ENCODE data around the gene CATSPERZ. TPM values are rescaled to one million over a fixed set of nuclear protein-coding genes. Genes with fewer than 3 reads are reported as not detected.
"Not testable (repeated sequence)": the region's sequence is repeated elsewhere in the genome, so short reads cannot be mapped to it uniquely, and the experiment has no call there.

Gene CATSPERZ
- total RNA-seq, 1 experiment from 2014 or later = not detected

DNA sequence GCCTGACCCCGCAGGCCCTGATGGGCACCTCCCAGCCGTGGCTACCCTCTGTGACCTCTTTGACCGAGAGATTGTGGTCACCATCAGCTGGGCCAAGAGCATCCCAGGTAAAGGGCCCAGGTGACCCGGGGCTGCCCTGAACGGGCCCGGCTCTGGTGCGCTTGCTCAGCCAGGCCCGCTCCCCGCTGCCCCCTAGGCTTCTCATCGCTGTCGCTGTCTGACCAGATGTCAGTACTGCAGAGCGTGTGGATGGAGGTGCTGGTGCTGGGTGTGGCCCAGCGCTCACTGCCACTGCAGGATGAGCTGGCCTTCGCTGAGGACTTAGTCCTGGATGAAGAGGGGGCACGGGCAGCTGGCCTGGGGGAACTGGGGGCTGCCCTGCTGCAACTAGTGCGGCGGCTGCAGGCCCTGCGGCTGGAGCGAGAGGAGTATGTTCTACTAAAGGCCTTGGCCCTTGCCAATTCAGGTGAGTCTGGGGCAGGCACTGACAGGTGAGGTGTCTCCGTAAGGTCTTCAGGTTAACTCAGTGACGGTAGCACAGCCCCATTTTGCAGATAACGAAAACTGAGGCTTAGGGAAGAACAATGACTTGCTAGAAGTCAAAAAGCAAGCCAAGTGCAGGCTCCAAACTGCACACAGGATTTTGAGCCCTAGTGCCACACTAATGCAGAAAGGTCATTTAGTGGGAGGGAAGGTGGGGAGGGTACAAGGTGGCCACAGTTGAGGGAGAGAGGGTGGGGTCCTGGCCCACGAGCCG lies 14.8 kb downstream of the CATSPERZ start:
- in situ Hi-C loops (cut with HindIII; ENCODE audit: low sequenced_read_pairs) = no loop called here
- no peak for DNase-seq (ENCODE audit: low spot score)

DNA sequence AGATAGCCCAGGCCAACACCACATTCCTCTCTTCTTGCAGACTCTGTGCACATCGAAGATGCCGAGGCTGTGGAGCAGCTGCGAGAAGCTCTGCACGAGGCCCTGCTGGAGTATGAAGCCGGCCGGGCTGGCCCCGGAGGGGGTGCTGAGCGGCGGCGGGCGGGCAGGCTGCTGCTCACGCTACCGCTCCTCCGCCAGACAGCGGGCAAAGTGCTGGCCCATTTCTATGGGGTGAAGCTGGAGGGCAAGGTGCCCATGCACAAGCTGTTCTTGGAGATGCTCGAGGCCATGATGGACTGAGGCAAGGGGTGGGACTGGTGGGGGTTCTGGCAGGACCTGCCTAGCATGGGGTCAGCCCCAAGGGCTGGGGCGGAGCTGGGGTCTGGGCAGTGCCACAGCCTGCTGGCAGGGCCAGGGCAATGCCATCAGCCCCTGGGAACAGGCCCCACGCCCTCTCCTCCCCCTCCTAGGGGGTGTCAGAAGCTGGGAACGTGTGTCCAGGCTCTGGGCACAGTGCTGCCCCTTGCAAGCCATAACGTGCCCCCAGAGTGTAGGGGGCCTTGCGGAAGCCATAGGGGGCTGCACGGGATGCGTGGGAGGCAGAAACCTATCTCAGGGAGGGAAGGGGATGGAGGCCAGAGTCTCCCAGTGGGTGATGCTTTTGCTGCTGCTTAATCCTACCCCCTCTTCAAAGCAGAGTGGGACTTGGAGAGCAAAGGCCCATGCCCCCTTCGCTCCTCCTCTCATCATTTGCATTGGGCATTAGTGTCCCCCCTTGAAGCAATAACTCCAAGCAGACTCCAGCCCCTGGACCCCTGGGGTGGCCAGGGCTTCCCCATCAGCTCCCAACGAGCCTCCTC lies 15.7 kb downstream of the CATSPERZ start:
- in situ Hi-C loops (cut with HindIII; ENCODE audit: low sequenced_read_pairs); DNase-seq (ENCODE audit: low spot score): not testable (repeated sequence)

GRCh38 chr11:64316672-64317324 lies 16.6 kb downstream of the CATSPERZ start:
- peak; percentile 55 for DNase-seq (ENCODE audit: low spot score)
- in situ Hi-C loops (cut with HindIII; ENCODE audit: low sequenced_read_pairs) = no loop called here

DNA sequence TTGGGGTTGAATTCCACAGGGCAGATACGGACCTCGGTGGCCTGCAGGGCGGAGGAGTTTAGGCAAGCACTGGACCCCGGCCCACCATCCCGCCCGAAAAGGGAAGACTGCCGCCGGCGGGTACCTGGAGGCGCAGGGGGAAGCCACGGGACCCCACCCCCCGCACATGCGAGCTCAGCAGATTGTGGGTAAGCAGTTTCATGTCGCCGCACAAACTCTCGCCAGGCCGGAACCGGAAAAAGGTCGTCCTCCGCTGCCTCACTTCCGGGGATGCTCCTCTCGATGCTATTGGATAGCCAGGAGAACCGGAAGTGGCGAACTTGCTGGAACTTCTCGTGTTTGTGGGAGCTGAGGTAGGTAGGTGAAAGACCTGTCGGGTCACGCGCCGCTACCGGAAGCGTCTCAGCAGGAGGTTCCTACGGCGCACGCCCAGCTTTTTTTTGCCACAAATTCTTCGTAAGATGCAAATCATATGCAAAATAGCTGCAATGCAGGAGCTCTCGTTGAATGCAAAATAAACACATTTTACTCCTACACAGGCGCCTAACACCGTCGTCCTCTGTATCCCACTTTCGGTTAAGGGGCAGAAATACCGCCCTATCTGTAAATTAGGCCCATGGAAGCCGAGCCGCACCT lies 17.3 kb downstream of the CATSPERZ start, which contains the start of gene TRMT112:
TSS of gene TRMT112 (minus strand) at position 235 of the 636 bp plus-strand sequence. CDS start at position 202, 33 bp downstream.
- in situ Hi-C loops (cut with HindIII; ENCODE audit: low sequenced_read_pairs) = no loop called here
- peak; percentile 99 for DNase-seq (ENCODE audit: low spot score)

DNA sequence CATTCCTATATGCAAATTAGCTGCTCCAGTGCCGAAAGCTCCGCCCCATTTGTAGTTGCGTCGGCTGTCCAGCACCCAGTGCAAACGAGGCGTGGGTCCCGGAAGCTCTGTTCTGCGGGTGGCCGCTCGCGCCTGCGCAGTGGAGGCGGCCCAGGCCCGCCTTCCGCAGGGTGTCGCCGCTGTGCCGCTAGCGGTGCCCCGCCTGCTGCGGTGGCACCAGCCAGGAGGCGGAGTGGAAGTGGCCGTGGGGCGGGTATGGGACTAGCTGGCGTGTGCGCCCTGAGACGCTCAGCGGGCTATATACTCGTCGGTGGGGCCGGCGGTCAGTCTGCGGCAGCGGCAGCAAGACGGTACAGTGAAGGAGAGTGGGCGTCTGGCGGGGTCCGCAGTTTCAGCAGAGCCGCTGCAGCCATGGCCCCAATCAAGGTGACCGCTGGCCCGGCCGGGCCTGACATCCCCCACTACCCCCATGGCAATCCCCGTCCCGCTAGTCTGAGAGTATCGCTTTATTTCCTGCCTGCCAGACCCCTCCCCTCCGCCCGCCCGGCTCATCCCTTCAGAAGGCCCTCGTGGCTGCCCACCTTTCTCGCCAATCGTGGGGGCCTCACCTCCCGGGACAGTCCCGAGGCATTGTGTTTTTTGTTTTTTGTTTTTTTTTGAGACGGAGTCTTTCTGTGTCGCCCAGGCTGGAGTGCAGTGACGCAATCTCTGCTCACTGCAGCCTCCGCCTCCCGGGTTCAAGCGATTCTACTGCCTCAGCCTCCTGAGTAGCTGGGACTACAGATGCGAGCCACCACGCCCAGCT lies 18.0 kb downstream of the CATSPERZ start, which contains the start of gene PRDX5:
TSS of gene PRDX5 (plus strand) at position 161 of the 805 bp plus-strand sequence. CDS start at position 256, 95 bp downstream.
- peak; percentile 97 for DNase-seq (ENCODE audit: low spot score)
- in situ Hi-C loops (cut with HindIII; ENCODE audit: low sequenced_read_pairs) = no loop called here

DNA sequence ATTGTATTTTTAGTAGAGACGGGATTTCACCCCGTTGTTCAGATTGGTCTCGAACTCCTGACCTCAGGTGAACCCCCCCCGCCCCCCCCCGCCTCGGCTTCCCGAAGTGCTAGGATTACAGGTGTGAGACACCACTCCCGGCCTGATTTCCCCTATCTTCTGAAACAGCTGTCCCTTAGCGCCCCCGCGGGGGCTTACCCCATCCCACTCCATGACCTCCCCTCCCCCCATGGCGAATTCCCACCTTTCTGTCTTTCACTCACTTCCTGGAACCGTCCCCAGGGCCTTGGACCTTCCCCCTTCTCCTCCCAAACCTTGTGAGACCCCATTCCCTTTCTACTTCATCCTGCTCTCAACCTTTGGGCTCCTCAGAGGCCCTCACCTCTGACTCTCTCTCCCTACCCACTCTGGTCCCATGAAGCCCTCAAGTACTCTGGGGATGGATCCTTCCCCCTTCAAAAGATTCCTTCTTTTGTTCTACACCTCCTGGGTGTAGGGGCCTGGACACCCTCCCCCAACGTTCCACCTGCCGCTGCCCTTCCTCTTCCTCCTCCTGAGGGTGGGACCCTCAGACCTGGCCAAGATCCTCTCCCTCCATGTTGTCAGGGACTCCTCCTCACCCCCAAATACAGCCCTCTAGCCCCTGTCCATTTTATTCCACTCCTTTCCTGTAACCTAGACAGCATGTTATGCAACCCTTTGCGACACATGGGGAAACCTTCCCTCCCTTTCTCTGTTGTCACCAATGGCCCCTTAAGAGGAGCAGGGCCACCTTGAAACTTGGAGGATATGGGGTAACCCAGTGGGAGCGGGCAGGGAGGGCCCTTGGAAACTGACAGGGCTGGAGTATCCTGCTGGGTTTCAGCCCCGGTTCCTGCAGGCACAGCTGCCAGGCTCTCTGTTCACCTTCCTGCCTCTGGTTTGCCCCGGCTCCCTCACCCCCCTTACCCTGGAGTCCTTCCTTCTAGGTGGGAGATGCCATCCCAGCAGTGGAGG lies 18.9 kb downstream of the CATSPERZ start:
- in situ Hi-C loops (cut with HindIII; ENCODE audit: low sequenced_read_pairs) = no loop called here
- DNase-seq (ENCODE audit: low spot score) = peak; percentile 29

DNA sequence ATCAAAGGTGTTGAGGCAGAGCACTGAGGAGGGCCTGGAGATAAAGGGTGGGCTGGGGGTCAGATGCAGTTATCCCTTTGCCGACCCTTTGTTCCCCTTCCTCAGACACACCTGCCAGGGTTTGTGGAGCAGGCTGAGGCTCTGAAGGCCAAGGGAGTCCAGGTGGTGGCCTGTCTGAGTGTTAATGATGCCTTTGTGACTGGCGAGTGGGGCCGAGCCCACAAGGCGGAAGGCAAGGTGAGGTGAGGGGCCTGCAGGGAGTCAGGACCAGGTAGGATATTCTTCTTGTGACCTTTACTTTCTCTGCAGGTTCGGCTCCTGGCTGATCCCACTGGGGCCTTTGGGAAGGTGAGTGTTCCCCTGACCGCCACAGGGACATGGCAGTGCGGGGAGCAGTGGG lies 20.4 kb downstream of the CATSPERZ start:
- in situ Hi-C loops (cut with HindIII; ENCODE audit: low sequenced_read_pairs) = no loop called here
- DNase-seq (ENCODE audit: low spot score) = no peak

DNA sequence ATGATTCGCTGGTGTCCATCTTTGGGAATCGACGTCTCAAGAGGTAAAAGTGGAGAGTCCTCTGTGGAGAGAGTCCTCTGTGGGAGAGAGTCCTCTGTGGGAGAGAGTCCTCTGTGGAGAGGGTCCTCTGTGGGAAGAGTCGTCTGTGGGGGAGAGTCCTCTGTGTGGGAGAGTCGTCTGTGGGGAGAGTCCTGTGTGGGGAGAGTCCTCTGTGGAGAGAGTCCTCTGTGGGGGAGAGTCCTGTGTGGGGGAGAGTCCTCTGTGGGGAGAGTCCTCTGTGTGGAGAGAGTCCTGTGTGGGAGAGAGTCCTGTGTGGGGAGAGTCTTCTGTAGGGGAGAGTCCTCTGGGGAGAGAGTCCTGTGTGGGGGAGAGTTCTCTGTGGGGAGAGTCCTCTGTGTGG lies 20.9 kb downstream of the CATSPERZ start:
- in situ Hi-C loops (cut with HindIII; ENCODE audit: low sequenced_read_pairs) = no loop called here
- DNase-seq (ENCODE audit: low spot score) = no peak

- DNase-seq (ENCODE audit: low spot score) = peak; percentile 63
- in situ Hi-C loops (cut with HindIII; ENCODE audit: low sequenced_read_pairs) = no loop called here
Measured at GRCh38 chr11:64321533-64321932, 21.4 kb downstream of the CATSPERZ start.

DNA sequence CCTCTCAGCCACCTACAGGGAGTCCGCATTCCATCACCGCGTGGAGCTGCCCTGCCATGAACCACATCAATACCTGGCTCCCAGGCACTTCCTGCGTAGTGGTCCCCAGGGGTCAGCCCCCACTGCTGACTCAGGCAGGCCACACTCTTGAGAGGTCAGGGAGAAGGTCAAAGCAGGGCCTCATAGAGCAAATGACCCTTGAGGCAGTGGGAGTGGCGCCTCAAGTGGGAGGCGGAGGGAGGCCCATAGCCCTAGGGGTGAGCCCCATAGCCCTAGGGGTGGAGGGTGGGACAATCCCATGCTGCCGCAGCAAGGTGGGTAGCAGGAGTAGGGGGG lies 22.7 kb downstream of the CATSPERZ start:
- DNase-seq (ENCODE audit: low spot score) = no peak
- in situ Hi-C loops (cut with HindIII; ENCODE audit: low sequenced_read_pairs) = no loop called here

GRCh38 chr11:64323373-64323772 lies 23.2 kb downstream of the CATSPERZ start:
- in situ Hi-C loops (cut with HindIII; ENCODE audit: low sequenced_read_pairs) = no loop called here
- no peak for DNase-seq (ENCODE audit: low spot score)

GRCh38 chr11:64323984-64324383 lies 23.8 kb downstream of the CATSPERZ start:
- in situ Hi-C loops (cut with HindIII; ENCODE audit: low sequenced_read_pairs); DNase-seq (ENCODE audit: low spot score): not testable (repeated sequence)

GRCh38 chr11:64324692-64325469 lies 24.7 kb downstream of the CATSPERZ start:
- in situ Hi-C loops (cut with HindIII; ENCODE audit: low sequenced_read_pairs) = no loop called here
- no peak for DNase-seq (ENCODE audit: low spot score)

DNA sequence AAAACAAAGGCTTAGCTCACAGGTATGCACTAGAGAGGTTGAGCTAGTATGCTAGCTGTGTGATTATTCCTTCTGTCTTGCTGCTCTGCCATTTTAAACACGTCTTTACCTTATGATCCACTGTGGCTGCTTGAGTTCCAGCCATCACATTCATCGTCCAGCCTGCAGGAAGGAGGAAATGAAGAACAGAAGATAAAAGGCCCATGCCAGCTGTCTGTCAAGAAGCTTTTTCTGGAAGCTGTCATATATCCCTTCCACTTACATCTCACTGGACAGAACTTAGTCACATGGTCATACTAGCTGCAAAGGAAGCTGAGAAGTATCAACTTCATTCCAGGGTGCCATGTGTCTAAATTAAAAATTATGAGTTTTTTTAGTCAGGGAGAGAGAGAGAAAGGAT lies 27.2 kb downstream of the CATSPERZ start:
- DNase-seq (ENCODE audit: low spot score) = no peak
- in situ Hi-C loops (cut with HindIII; ENCODE audit: low sequenced_read_pairs) = no loop called here

- in situ Hi-C loops (cut with HindIII; ENCODE audit: low sequenced_read_pairs) = no loop called here
- no peak for DNase-seq (ENCODE audit: low spot score)
Measured at GRCh38 chr11:64327993-64328392, 27.8 kb downstream of the CATSPERZ start.

GRCh38 chr11:64330888-64331287 lies 30.7 kb downstream of the CATSPERZ start:
- in situ Hi-C loops (cut with HindIII; ENCODE audit: low sequenced_read_pairs) = no loop called here
- no peak for DNase-seq (ENCODE audit: low spot score)

Measured in G401 (cell line).